ENCODE results near the gene PSMC1. TPM values are rescaled to one million over a fixed set of nuclear protein-coding genes. Genes with fewer than 3 reads are reported as not detected.

The PSMC1 gene
- total and polyA plus RNA-seq, 8 donors: 14.5 to 247 (median 96.1) TPM

GRCh38 chr14:90248594-90248993 lies 7.8 kb upstream of the PSMC1 start:
- TF ChIP-seq CTCF (IDR thresholded peaks at IDR 0.05): no peak
- TF ChIP-seq POLR2AphosphoS5 (IDR thresholded peaks at IDR 0.05): no peak
- no peak for TF ChIP-seq POLR2A (IDR thresholded peaks at IDR 0.05)
- no peak for TF ChIP-seq EP300 (IDR thresholded peaks at IDR 0.05)
- Histone ChIP-seq H3K27me3 (peaks cover 0 to 10% (median under 1%) of the 10 kb centered on the region in 3 donors), H3K9me3 (no peaks in the 10 kb centered on the region), H3K4me1 (no peaks in the 10 kb centered on the region), H3K4me3 (no peak overlapping the region), H3K27ac (no peak overlapping the region), H3K36me3 (no peaks in the 10 kb centered on the region)
- WGBS, 5 donors: 88 to 95% (median 91%) methylated on average over 2 of the region's 2 CpGs
- intact Hi-C loops (cut with DNase I; ENCODE audit: low total_unique reads): no loop called here
- DNase-seq: no peak

GRCh38 chr14:90253826-90254225 lies 2.5 kb upstream of the PSMC1 start:
- intact Hi-C loops (cut with DNase I; ENCODE audit: low total_unique reads): no loop called here
- 75 to 91% (median 86%) methylated on average over 8 of the region's 8 CpGs for WGBS, 5 donors
- H3K4me3 ChIP-seq: no peak overlapping the region

GRCh38 chr14:90255871-90256270 lies 482 bp upstream of the PSMC1 start:
- peak overlapping the region; percentile 96 to 97 (median 96) for H3K4me3 ChIP-seq
- TF ChIP-seq POLR2AphosphoS5 (IDR thresholded peaks at IDR 0.05): no peak
- TF ChIP-seq POLR2A (IDR thresholded peaks at IDR 0.05): no peak
- TF ChIP-seq CTCF (IDR thresholded peaks at IDR 0.05): no peak
- peaks cover 15 to 22% (median 18%) of the 10 kb centered on the region in 4 donors for H3K4me1 ChIP-seq
- H3K36me3 ChIP-seq: peaks cover 14 to 20% (median 17%) of the 10 kb centered on the region in 4 donors
- H3K27me3 ChIP-seq: peaks cover 0 to 10% (median 7%) of the 10 kb centered on the region in 3 donors
- 41 to 85% (median 77%) methylated on average over 1 of the region's 1 CpG for WGBS, 5 donors
- intact Hi-C loops (cut with DNase I; ENCODE audit: low total_unique reads): no loop called here
- H3K9me3 ChIP-seq: no peaks in the 10 kb centered on the region
- DNase-seq: no peak
- H3K27ac ChIP-seq: peak overlapping the region in 4 of 5 donors; percentile 87 to 90 (median 89)

More at GRCh38 chr14:90253826-90254225, 2.5 kb upstream of the PSMC1 start:
- no peak overlapping the region for H3K27ac ChIP-seq
- peaks cover 15 to 22% (median 17%) of the 10 kb centered on the region in 4 donors for H3K4me1 ChIP-seq
- no peaks in the 10 kb centered on the region for H3K9me3 ChIP-seq
- DNase-seq: no peak
- peaks cover 0 to 10% (median 7%) of the 10 kb centered on the region in 3 donors for H3K27me3 ChIP-seq
- no peaks in the 10 kb centered on the region for H3K36me3 ChIP-seq
- TF ChIP-seq POLR2AphosphoS5 (IDR thresholded peaks at IDR 0.05): no peak
- no peak for TF ChIP-seq POLR2A (IDR thresholded peaks at IDR 0.05)
- no peak for TF ChIP-seq CTCF (IDR thresholded peaks at IDR 0.05)
- no peak for TF ChIP-seq EP300 (IDR thresholded peaks at IDR 0.05)

GRCh38 chr14:90263748-90264449 lies 7.5 kb downstream of the PSMC1 start:
- peaks cover 75 to 94% (median 91%) of the 10 kb centered on the region in 4 donors for H3K36me3 ChIP-seq
- DNase-seq: no peak

More at GRCh38 chr14:90263748-90264449, 7.5 kb downstream of the PSMC1 start:
- 71 to 87% (median 79%) methylated on average over 6 to 8 of the region's 8 CpGs for WGBS, 5 donors
- Histone ChIP-seq H3K9me3 (no peaks in the 10 kb centered on the region), H3K4me3 (no peak overlapping the region), H3K4me1 (peaks cover 0 to 2% (median 0%) of the 10 kb centered on the region in 4 donors), H3K27me3 (no peaks in the 10 kb centered on the region), H3K27ac (no peak overlapping the region)
- no peak for TF ChIP-seq EP300 (IDR thresholded peaks at IDR 0.05)
- TF ChIP-seq CTCF (IDR thresholded peaks at IDR 0.05): no peak
- no peak for TF ChIP-seq POLR2AphosphoS5 (IDR thresholded peaks at IDR 0.05)
- TF ChIP-seq POLR2A (IDR thresholded peaks at IDR 0.05): no peak
- intact Hi-C loops (cut with DNase I; ENCODE audit: low total_unique reads): no loop called here

Measured in stomach (tissue), 9 donors.